Mammary microvascular endothelial cell (primary cell): ENCODE results near the gene GNG3. TPM values are rescaled to one million over a fixed set of nuclear protein-coding genes. Genes with fewer than 3 reads are reported as not detected.

Source experiments
- total RNA-seq: library from RNA; depleted of rRNA; stranded (reverse); fragments of >200 nt; gene quantifications from 2 replicates; pipeline ENCODE4 v1.2.3, GENCODE V29; 2015

Gene GNG3
- not detected in 2 replicates for total RNA-seq

DNA sequence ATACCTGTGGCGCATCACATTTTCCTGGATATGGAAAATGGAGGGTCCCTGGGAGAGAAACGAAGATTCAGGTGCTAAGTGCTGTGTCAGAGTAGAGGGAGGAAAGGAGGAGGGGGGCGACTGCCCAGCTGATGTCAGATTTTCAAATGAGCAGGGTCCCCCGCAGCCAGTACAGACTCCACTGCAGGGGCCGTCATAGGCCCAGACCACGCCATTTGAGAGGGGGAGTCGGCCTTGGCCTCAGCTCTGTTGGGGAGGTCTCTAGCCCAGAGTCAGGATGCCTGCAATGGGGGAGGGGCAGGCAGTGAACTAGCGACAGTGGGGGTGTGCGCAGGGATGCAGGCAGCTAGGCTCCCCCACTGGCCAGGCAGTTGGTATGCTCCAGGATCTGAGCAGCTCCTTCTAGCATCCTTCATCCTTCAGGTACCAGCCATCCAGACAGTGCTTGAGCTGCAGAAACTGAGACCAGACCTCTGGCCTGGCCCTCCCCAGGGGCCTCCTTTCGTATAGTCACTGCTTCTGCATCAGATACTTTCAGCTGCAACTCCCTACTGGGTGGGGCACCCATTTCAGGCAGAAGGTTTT is at the start of gene GNG3, which contains the start of gene BSCL2:
Gene GNG3 (plus strand): TSS at position 400 of the 585 bp plus-strand sequence. CDS start 620 bp downstream, outside the sequence.
Gene BSCL2 (minus strand): TSS at position 148 of the 585 bp plus-strand sequence. CDS start 229 bp downstream, outside the sequence.

DNA sequence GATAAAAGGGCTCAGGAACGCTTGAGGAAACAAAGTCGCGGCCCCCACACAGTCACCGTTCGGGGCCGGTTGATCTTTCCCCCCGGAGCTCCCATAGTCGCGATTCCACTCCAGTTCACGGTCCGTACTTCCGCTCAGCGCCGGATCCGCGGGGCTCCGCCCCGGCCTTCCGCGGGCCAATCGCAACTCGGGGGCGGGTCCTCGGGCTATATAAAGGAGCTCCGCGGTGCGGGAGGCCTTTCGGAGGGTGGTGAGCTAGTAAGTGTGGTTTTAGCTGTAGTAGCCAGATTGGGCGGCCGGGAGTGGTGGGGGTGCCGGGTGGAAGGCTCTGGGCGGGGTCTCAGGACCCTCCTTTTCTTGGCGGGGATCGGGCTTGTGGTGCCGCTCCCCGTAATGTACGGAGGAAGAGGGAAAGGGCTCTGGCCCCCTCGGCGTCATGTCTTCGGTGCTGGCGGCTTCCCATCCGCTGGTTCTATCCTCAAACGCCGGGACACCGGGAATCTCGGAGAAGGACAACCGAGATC is 42.3 kb upstream of the GNG3 start, which contains the start of the genes C11orf98 and CSKMT:
Gene C11orf98 (minus strand): TSS at position 136 of the 524 bp plus-strand sequence. CDS start 41 bp downstream, at position 95.
Gene CSKMT (plus strand): TSS at position 238 of the 524 bp plus-strand sequence. CDS start 568 bp downstream, outside the sequence.

DNA sequence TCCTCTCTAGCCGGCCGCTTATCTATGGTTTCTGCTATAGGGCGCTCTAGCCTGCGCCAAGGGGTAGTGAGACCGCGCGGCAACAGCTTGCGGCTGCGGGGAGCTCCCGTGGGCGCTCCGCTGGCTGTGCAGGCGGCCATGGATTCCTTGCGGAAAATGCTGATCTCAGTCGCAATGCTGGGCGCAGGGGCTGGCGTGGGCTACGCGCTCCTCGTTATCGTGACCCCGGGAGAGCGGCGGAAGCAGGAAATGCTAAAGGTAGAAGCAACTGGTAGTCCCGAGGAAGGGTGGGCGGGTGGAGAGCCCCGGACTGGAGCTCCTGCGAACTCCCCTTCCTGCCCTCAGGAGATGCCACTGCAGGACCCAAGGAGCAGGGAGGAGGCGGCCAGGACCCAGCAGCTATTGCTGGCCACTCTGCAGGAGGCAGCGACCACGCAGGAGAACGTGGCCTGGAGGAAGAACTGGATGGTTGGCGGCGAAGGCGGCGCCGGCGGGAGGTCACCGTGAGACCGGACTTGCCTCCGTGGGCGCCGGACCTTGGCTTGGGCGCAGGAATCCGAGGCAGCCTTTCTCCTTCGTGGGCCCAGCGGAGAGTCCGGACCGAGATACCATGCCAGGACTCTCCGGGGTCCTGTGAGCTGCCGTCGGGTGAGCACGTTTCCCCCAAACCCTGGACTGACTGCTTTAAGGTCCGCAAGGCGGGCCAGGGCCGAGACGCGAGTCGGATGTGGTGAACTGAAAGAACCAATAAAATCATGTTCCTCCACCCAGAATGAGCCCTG is 35.7 kb upstream of the GNG3 start, which contains the start of the genes LBHD1 and UQCC3:
Gene LBHD1 (minus strand): TSS at position 660 of the 782 bp plus-strand sequence. CDS start 2,236 bp downstream, outside the sequence.
Gene UQCC3 (plus strand): TSS at position 66 of the 782 bp plus-strand sequence. CDS start 73 bp downstream, at position 139.

DNA sequence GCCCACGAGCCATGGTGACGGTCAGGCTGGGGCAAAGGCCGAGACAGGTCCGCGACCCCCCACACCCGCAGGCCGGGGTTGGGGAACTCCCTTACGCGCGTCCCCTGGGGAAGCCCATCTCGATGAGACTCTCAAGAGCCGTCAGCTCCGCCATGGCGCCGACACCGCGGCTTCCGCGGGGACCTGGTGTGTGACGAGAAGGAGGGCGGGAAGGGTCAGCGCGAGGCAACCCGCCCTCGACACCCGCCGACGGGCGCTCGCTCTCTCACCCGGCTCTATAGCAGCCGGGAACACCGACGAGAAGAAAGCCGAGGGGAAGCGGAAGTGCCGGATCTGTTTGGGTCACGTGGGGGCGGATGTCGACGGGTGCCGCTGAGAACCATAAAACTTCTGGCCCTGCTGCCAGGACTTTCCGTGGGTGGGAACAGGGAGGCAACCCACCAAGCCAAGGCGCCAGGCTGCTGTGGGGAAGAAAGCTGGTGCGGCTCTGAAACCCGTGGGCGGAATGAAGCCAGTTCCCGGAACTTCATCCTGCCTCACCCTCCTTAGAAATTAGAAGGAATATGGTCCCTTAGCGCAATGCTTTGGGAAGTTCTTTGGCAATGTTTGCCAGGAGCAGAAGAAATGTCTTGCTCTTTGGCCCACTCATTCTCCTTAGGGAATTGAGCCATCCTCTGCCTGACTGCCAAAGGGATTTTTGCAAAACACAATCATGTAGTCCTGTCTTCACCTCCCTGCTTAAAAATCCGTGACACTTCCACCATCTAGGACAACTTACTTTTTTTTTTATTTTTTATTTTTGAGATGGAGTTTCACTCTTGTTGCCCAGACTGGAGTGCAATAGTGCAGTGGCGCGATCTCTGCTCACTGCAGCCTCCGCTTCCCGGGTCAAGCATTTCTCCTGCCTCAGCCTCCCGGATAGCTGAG is 28.4 kb upstream of the GNG3 start, which contains the start of gene UBXN1:
Gene UBXN1 (minus strand): TSS at position 304 of the 927 bp plus-strand sequence. CDS start 150 bp downstream, at position 154.

DNA sequence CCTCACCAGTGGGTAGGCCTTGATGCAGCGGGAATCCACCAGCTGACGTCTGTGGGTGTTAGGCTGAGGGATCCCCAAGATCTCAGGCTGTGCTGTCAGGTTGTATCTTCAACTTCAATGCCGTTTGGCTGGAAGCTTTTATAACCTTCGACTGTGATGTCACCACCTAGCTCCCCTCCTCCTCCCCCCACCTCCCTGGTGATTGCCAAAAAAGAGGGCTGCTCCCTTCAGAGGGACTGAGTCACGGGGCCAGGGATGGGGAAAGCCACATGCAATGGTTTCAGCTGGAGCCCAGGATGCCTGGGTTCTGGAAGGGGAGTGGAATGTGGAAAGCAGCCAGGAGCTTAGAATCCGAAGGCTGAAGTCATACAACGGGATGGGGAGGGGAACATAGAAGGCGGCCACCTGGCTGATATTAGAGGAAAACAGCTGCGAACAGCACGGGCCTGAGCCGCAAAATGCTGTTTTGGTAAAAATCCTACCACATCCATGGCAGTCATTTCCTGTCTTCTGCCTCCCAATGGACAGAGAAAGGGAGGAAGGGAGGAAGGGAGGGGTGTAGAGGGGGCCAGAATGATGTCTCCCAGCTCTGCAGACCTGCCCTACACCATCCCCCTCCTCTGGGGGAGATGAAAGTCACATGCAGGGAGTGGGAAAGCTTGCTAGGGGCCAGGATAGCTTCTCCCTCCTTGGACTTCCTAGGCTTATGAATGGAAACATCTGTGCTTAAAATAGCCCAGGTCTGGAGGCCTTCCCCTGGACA is 17.9 kb upstream of the GNG3 start, which contains the start of gene LRRN4CL:
Gene LRRN4CL (minus strand): TSS at position 110 of the 763 bp plus-strand sequence. CDS start 1,022 bp downstream, outside the sequence.

DNA sequence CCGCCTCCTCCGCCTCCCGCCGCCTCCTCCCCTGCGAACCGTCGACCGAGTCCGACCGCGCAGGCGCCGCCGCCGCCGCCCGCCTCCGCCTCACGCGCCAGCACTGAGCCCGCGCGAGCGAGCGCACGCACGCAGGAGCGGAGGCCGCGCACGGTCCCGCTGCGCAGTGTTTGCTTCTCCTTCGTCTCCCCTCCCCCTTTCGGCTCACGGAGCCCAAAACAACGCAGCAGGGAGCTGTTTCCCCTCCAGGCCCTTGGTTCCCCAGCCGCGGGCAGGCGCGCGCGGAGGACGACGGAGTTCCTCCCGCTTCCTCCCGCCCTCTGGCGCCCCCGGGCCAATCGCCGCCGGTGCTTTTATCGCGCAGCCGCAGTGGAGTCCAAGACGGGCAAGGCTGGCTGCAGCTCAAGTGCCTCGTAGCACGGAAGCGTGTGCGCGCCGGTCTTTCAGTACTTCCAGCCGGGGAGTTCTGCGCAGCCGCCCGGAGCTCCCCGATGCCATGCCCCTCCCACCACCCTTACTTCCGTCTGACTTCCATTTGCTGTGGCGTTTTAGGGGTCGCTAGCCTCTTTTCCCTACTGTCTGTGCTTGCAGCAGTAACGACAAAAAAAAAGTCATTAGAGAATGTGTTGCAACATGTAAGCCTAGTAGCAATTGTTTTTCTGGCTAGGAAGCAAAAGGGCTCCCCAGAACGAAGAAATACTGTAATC is 19.8 kb downstream of the GNG3 start, which contains the start of gene HNRNPUL2:
Gene HNRNPUL2 (minus strand): TSS at position 293 of the 707 bp plus-strand sequence. CDS start 301 bp downstream, outside the sequence.

DNA sequence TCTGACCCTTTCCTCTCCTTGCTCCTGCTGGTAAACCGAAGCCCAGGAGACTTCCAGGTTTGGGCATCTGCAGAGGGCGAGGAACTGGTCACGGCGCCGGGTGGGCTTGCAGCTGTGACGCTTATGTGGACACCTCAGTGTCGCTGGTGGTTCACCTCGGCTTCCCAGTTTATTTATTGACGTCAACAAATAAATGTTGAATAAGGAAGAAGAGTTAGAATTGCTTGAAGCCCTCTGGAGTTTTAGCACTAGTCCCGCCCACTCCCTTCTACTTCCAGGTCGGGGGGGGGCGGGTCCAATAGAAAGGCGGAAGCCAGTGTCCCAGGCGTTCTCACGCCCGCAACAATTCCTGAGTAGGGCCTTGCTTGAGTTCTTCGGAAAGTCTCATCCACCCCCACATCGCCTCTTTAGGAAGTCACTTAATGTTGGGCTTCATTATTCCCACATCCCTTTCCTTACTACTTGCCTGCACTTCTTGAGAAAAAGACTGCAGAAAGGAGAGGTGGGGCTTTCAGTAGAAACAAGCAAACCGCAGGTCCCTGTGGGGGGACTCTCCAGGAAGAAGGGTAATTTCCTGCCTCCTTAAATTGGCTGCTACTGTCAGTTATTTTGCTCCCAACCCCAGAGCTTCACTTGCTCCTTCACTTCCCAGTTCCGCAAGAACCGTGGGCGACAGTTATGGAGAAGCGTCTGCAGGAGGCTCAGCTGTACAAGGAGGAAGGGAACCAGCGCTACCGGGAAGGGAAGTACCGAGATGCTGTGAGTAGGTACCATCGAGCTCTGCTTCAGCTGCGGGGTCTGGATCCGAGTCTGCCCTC is 20.9 kb downstream of the GNG3 start, which contains the start of gene TTC9C:
Gene TTC9C (plus strand): TSS at position 316 of the 818 bp plus-strand sequence. CDS start 363 bp downstream, at position 679.

DNA sequence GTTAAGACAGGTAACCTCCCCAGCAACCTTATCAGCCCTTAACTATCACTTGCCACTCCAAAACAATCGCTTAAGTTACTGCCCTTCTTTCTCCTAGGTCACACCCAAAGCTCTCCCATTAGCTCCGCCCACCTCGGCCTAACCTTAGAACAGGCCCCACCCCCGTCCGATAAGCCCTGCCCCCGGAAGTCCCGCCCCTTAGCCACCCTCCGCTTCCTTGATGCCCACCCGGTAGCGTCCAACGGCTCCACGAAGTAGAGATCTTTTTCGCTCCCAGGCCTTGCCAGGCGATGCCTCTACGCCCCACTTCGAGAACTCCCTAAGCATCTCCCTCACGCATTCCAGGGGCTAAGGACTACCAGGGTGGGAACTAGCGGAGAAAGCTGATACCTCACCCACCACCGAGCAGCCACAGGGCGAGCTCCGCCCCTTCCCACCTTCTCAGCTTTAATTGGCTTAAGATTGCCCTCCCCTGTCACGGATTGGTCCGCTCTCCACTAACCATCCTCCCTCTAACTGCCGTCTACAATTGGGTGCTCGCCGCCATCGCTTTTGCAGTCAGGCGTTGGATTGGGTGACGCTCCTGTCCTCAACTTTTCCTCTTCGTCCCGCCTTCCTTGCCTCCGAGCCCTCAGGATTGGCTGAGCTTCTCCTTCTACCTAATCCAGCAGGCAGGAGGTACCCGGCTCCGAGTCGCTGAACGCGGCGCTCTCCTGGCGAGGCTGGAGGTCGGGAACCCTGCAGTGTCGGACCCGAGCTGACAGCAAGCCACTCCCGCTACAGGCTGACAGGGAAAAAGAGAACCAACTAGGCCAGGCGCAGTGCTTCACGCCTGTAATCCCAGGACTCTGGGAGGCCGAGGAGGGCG is 46.5 kb downstream of the GNG3 start, which contains the start of gene ZBTB3:
Gene ZBTB3 (minus strand): TSS at position 425 of the 868 bp plus-strand sequence. CDS start 496 bp downstream, outside the sequence.

Other genes with a start within 250 kb of the GNG3 start
- 391 and 413 TPM in 2 replicates for gene AHNAK, start 160.9 kb upstream of the GNG3 start, total RNA-seq
- 1,562 and 1,604 TPM in 2 replicates for gene EEF1G, start 133.8 kb upstream of the GNG3 start, total RNA-seq
- gene TUT1, start 116.2 kb upstream of the GNG3 start, total RNA-seq = 12.6 and 15.8 TPM in 2 replicates
- 155 and 164 TPM in 2 replicates for gene MTA2, start 105.8 kb upstream of the GNG3 start, total RNA-seq
- gene EML3, start 94.9 kb upstream of the GNG3 start, total RNA-seq = 28.5 and 30.8 TPM in 2 replicates
- gene ROM1, start 94.4 kb upstream of the GNG3 start, total RNA-seq = 1.3 and 7.3 TPM in 2 replicates
- gene B3GAT3, start 85.7 kb upstream of the GNG3 start, total RNA-seq = 26.6 and 34.2 TPM in 2 replicates
- gene GANAB, start 61.1 kb upstream of the GNG3 start, total RNA-seq = 220 and 258 TPM in 2 replicates
- gene INTS5, start 54.4 kb upstream of the GNG3 start, total RNA-seq = 28.9 and 31.1 TPM in 2 replicates
- 72.4 TPM in 2 replicates for gene C11orf98, start 42.5 kb upstream of the GNG3 start, total RNA-seq
- gene CSKMT, start 42.4 kb upstream of the GNG3 start, total RNA-seq = 3.5 and 3.8 TPM in 2 replicates
- gene UQCC3, start 36.0 kb upstream of the GNG3 start, total RNA-seq = 11.8 and 15.9 TPM in 2 replicates
- 2.2 and 2.8 TPM in 2 replicates for gene LBHD1, start 35.4 kb upstream of the GNG3 start, total RNA-seq
- 110 and 132 TPM in 2 replicates for gene UBXN1, start 28.6 kb upstream of the GNG3 start, total RNA-seq
- 0.05 TPM in 1 of 2 replicates, not detected in the other for gene LRRN4CL, start 18.1 kb upstream of the GNG3 start, total RNA-seq
- gene BSCL2, start 252 bp upstream of the GNG3 start, total RNA-seq = 28.1 and 37.9 TPM in 2 replicates
- gene HNRNPUL2, start 19.8 kb downstream of the GNG3 start, total RNA-seq = 8.7 and 10.3 TPM in 2 replicates
- gene TTC9C, start 20.8 kb downstream of the GNG3 start, total RNA-seq = 28.2 and 32.2 TPM in 2 replicates
- 8.0 and 14.2 TPM in 2 replicates for gene ZBTB3, start 46.5 kb downstream of the GNG3 start, total RNA-seq
- gene POLR2G, start 53.9 kb downstream of the GNG3 start, total RNA-seq = 78.9 and 90.7 TPM in 2 replicates
- gene TAF6L, start 63.7 kb downstream of the GNG3 start, total RNA-seq = 23.3 and 24.0 TPM in 2 replicates
- gene TMEM179B, start 79.7 kb downstream of the GNG3 start, total RNA-seq = 63.6 and 66.8 TPM in 2 replicates
- gene TMEM223, start 84.3 kb downstream of the GNG3 start, total RNA-seq = 25.3 and 27.1 TPM in 2 replicates
- gene NXF1, start 97.8 kb downstream of the GNG3 start, total RNA-seq = 36.0 and 45.9 TPM in 2 replicates
- 26.4 and 28.9 TPM in 2 replicates for gene STX5, start 124.4 kb downstream of the GNG3 start, total RNA-seq
- not detected in 2 replicates for gene TEX54, start 125.2 kb downstream of the GNG3 start, total RNA-seq
- 58.9 and 62.4 TPM in 2 replicates for gene WDR74, start 131.9 kb downstream of the GNG3 start, total RNA-seq
- gene SLC3A2, start 173.2 kb downstream of the GNG3 start, total RNA-seq = 156 and 171 TPM in 2 replicates
- gene CHRM1, start 213.7 kb downstream of the GNG3 start, total RNA-seq = 0.07 TPM in 1 of 2 replicates, not detected in the other